CD4-positive, alpha-beta T cell treated with Interleukin-12 subunit alpha and Interleukin-12 subunit beta, for 1 hour (primary cell): ENCODE measurements around the gene GOLGA8J.
A peak's percentile ranks its signal among the peaks of the same experiment; 100 is the strongest.
"Not testable (repeated sequence)": the region's sequence is repeated elsewhere in the genome, so short reads cannot be mapped to it uniquely, and the experiment has no call there.

ENCODE experiments used
- DNase-seq: peaks from one replicate; pipeline ENCODE4 v3.0.0-alpha.2; 2020

The GOLGA8J gene

GRCh38 chr15:30097827-30098226, 15.1 kb downstream of the GOLGA8J start:
- not testable (repeated sequence) for DNase-seq

- DNase-seq = not testable (repeated sequence)
Observed at GRCh38 chr15:30102890-30103289, 20.1 kb downstream of the GOLGA8J start.

GRCh38 chr15:30103941-30104507, 21.3 kb downstream of the GOLGA8J start:
- DNase-seq = not testable (repeated sequence)

GRCh38 chr15:30110591-30110990, 27.8 kb downstream of the GOLGA8J start:
- not testable (repeated sequence) for DNase-seq

- DNase-seq = peak; percentile 13
Observed at GRCh38 chr15:30130066-30130465, 47.3 kb downstream of the GOLGA8J start.

GRCh38 chr15:30134751-30135150, 52.0 kb downstream of the GOLGA8J start, which contains the start of gene GOLGA8T:
Gene GOLGA8T (plus strand): TSS chr15:30135051. CDS start chr15:30135149, 98 bp downstream.
- DNase-seq = not testable (repeated sequence)
